Transverse colon (tissue), 3 donors: Measurements from ENCODE around the gene SSH3.

ENCODE experiments used
- CTCF ChIP-seq, 5 experiments: fragments of 200-600 bp in 3 of 5; fragments of 450-650 bp in 2 of 5; sonication (generic) in 3 of 5; IDR thresholded peaks; 1 replicate in 2 of 5; 2 replicates in 3 of 5; pipeline ENCODE4 v1.5.1; 2016 to 2017; ENCODE audit warnings: antibody characterized with exemption in 5 of 5, inconsistent platforms in 3 of 5, mild to moderate bottlenecking in 2 of 5, moderate library complexity in 1 of 5
- POLR2A ChIP-seq: fragments of 450-650 bp; IDR thresholded peaks from one replicate; pipeline ENCODE4 v1.6.1; 2016; ENCODE audit warnings: antibody characterized with exemption, mild to moderate bottlenecking, moderate library complexity

GRCh38 chr11:67304511-67305113 is 1.3 kb downstream of the SSH3 start:
- no peak for TF ChIP-seq POLR2A
- TF ChIP-seq CTCF (IDR thresholded peaks at IDR 0.05) = no peak
